Ishikawa (cell line): ENCODE results near the gene SIX5.

ENCODE experiments used
- CEBPB ChIP-seq: IDR thresholded peaks from 2 replicates; pipeline ENCODE4 v1.6.1; 2012
- CREB1 ChIP-seq: IDR thresholded peaks from 2 replicates; pipeline ENCODE4 v1.6.1; 2012; ENCODE audit warnings: low read depth
- EGR1 ChIP-seq: IDR thresholded peaks from 2 replicates; pipeline ENCODE4 v1.6.1; 2012
- EP300 ChIP-seq: IDR thresholded peaks from 2 replicates; pipeline ENCODE4 v1.6.1; 2012; ENCODE audit warnings: borderline replicate concordance
- FOXM1 ChIP-seq: IDR thresholded peaks from 2 replicates; pipeline ENCODE4 v1.6.1; 2012; ENCODE audit warnings: low read depth, borderline replicate concordance
- MAX ChIP-seq: IDR thresholded peaks from 2 replicates; pipeline ENCODE4 v1.6.1; 2012
- NFIC ChIP-seq: IDR thresholded peaks from 2 replicates; pipeline ENCODE4 v1.6.1; 2012
- RAD21 ChIP-seq: IDR thresholded peaks from 2 replicates; pipeline ENCODE4 v1.6.1; 2012; ENCODE audit warnings: low read depth
- REST ChIP-seq: IDR thresholded peaks from 2 replicates; pipeline ENCODE4 v1.6.1; 2012; ENCODE audit warnings: low read depth, mild to moderate bottlenecking
- TAF1 ChIP-seq: IDR thresholded peaks from 2 replicates; pipeline ENCODE4 v1.6.1; 2012; ENCODE audit warnings: low read depth, mild to moderate bottlenecking
- TCF12 ChIP-seq: IDR thresholded peaks from 2 replicates; pipeline ENCODE4 v1.6.1; 2012; ENCODE audit warnings: low read depth
- TEAD4 ChIP-seq: IDR thresholded peaks from 2 replicates; pipeline ENCODE4 v1.6.1; 2012
- USF1 ChIP-seq: IDR thresholded peaks from 2 replicates; pipeline ENCODE4 v1.6.1; 2012
- YY1 ChIP-seq: IDR thresholded peaks from 2 replicates; pipeline ENCODE4 v1.6.1; 2012; ENCODE audit warnings: low read depth
- ZBTB7A ChIP-seq: IDR thresholded peaks from 2 replicates; pipeline ENCODE4 v1.6.1; 2012; ENCODE audit warnings: low read depth

SIX5 gene

GRCh38 chr19:45779231-45780145 lies 10.4 kb upstream of the SIX5 start:
- peak; percentile 22 for TF ChIP-seq MAX
- TF ChIP-seq RAD21: peak; percentile 52; the same call in 1 of the 2 replicates
- no peak for TF ChIP-seq TCF12
- peak; percentile 99 for TF ChIP-seq ZBTB7A

- TF ChIP-seq USF1: no peak
- TF ChIP-seq TCF12: no peak
- no peak for TF ChIP-seq TEAD4
- no peak for TF ChIP-seq NFIC
- no peak for TF ChIP-seq EGR1
- TF ChIP-seq CREB1: no peak
- TF ChIP-seq REST: no peak
- no peak for TF ChIP-seq TAF1
- no peak for TF ChIP-seq MAX
- no peak for TF ChIP-seq YY1
- no peak for TF ChIP-seq FOXM1
- no peak for TF ChIP-seq ZBTB7A
- TF ChIP-seq EP300: no peak
Measured at GRCh38 chr19:45778010-45778661, 9.1 kb upstream of the SIX5 start.

GRCh38 chr19:45777395-45777961 lies 8.4 kb upstream of the SIX5 start:
- TF ChIP-seq TCF12 (no peak), ZBTB7A (no peak)

- TF ChIP-seq NFIC (no peak), YY1 (no peak), USF1 (no peak), REST (no peak), MAX (no peak), TCF12 (no peak), TEAD4 (no peak), EP300 (no peak), CEBPB (no peak), EGR1 (no peak), TAF1 (no peak), CREB1 (no peak), FOXM1 (no peak), RAD21 (no peak), ZBTB7A (no peak)
Measured at GRCh38 chr19:45774765-45775164, 5.7 kb upstream of the SIX5 start.

- no peak for TF ChIP-seq CEBPB
- no peak for TF ChIP-seq EGR1
- TF ChIP-seq RAD21: no peak
- TF ChIP-seq TAF1: no peak
- no peak for TF ChIP-seq TEAD4
- no peak for TF ChIP-seq EP300
- no peak for TF ChIP-seq CREB1
- TF ChIP-seq TCF12: no peak
- no peak for TF ChIP-seq FOXM1
- no peak for TF ChIP-seq NFIC
- no peak for TF ChIP-seq YY1
- no peak for TF ChIP-seq USF1
- TF ChIP-seq REST: no peak
- TF ChIP-seq MAX: no peak
- TF ChIP-seq ZBTB7A: no peak
Measured at GRCh38 chr19:45773384-45773783, 4.3 kb upstream of the SIX5 start.
